ENCODE data around the gene RLN3. TPM values are rescaled to one million over a fixed set of nuclear protein-coding genes. Genes with fewer than 3 reads are reported as not detected.

RLN3 gene
- total RNA-seq, 1 donor from 2014 or later = not detected

DNA sequence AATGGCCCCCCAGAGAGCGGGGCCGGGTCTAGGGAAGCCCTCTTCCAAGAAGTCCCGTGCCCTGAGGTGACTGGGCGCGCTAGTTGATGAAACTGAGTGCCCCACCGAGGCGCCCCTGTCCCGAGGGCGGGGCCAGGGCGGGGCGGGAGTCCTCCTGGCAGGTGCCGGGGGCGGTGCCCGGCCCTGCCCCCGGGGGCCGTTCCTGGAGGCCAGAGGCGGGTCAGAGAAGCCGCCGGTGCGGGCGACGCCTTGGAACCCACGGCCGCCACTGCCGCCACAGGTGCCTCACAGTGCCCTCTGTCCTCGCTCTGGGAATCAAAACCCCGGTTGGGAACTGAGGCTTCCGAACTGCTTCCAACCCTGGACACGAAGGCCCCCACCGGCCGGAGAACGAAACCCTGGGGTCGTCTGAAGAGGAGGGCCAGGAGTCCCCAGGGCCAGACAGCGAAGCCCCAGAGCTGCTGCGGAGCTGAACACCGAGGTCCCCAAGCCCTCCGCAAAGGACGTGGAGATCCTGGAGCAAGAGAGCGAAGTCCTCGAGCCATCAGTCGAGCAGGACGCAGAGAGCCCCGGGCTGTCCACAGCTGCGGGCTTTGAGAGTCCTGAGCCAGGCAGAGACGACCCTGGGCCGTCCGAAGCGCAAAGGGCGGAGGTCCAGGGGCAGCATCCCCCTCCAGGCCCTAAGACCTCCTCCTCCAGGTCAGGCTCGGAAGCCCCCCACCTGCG is 44.8 kb downstream of the RLN3 start, which contains the start of gene MISP3:
Gene MISP3, plus strand, starts transcription at position 252 of the 726 bp plus-strand sequence. CDS start 524 bp downstream, outside the sequence.
- Mint-ChIP-seq H3K4me3 (peak within 1 kb of the TSS; percentile 88), H3K9me3 (no peaks in the 10 kb centered on the region), H3K27me3 (ENCODE audit: low read depth) (peaks cover 25% of the 10 kb centered on the region), H3K4me1 (peaks cover 14% of the 10 kb centered on the region), H3K27ac (ENCODE audit: unreplicated experiment) (no peak within 1 kb of the TSS), H3K36me3 (ENCODE audit: low read depth) (no peaks in the 10 kb centered on the region)
- DNase-seq (ENCODE audit: low read depth, low spot score) = no peak
- TF ChIP-seq, protein P1, sequence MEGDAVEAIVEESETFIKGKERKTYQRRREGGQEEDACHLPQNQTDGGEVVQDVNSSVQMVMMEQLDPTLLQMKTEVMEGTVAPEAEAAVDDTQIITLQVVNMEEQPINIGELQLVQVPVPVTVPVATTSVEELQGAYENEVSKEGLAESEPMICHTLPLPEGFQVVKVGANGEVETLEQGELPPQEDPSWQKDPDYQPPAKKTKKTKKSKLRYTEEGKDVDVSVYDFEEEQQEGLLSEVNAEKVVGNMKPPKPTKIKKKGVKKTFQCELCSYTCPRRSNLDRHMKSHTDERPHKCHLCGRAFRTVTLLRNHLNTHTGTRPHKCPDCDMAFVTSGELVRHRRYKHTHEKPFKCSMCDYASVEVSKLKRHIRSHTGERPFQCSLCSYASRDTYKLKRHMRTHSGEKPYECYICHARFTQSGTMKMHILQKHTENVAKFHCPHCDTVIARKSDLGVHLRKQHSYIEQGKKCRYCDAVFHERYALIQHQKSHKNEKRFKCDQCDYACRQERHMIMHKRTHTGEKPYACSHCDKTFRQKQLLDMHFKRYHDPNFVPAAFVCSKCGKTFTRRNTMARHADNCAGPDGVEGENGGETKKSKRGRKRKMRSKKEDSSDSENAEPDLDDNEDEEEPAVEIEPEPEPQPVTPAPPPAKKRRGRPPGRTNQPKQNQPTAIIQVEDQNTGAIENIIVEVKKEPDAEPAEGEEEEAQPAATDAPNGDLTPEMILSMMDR (conservative IDR thresholded peaks at IDR 0.05) = no peak

DNA sequence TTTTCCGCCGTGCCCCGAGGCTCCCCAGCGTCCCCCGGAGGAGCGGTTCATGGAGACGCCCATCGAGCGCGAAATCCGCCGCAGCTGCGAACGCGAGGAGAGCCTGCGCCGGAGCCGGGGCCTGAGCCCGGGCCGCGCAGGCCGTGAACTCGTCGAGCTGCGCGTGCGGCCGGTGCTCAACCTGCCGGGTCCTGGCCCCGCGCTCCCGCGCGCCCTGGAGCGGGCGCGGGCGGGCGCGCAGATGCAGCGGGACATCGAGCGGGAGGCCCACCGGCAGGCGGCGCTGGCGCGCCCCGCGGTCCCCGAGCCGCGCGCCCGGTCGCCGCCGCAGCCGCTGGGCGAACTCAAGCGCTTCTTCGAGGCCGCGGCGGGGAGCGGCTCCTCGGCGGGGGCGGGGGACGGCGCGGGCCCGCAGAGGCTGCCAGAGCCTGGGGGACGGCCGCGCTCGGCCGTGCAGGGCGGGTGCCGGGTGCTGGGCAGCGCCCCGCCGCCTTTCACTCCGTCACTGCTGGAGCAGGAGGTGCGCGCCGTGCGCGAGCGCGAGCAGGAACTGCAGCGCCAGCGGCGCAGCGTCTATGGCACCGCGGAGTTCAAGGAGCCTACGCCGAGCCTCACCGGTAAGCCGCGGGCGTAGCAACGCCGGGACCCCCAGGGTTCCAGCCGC is 45.4 kb downstream of the RLN3 start:
- TF ChIP-seq, protein P1 (conservative IDR thresholded peaks at IDR 0.05) = peak; percentile 66
- Mint-ChIP-seq H3K36me3 (ENCODE audit: low read depth) (no peaks in the 10 kb centered on the region), H3K27ac (ENCODE audit: unreplicated experiment) (no peak overlapping the region), H3K9me3 (no peaks in the 10 kb centered on the region), H3K4me1 (peaks cover 14% of the 10 kb centered on the region), H3K4me3 (peak overlapping the region; percentile 88), H3K27me3 (ENCODE audit: low read depth) (peaks cover 25% of the 10 kb centered on the region)
- DNase-seq (ENCODE audit: low read depth, low spot score) = peak; percentile 73

DNA sequence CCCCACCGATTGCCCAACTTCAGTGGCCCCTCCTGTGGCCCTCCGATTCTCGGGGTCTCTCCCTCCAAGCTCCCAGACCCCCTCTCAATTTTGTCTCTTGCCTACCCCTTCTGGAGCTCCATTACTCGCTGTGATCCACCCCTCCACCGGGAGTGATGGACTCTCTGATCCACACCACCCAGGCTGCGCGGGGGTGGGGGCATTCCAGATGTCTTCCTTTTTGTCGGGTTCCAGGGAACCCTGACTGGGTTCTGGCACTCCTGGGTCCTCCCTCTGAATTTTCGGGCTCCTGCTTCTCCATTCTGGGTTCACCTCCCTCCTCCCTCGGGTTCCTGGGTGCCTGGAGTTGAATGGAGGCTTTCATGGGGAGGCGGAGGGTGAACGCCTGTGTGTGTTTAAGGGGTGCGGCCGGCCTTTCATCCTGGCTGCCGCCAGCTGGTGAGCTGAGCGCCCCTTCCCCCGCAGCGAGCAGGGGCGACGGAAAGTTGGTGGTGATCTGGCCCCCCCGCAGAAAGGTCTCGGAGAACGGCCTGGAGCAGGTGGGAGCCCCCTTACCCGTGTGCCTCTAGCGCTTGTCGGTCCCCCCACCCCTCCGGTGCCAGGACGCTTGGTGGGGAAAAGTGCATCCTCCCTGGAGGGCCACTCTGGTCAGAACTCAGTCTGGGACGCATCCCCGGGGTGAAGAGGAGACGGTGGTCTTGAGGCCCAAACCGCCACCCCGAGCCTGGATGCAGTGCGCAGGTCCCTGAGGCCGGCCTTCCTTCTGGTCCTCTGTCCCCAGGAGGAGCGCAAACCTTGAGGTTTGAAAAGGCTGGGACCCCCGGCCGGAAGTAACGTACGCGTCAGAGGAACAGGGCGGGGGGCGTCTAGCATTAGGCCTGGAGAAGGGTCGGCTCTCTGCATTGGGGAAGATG is 46.2 kb downstream of the RLN3 start:
- H3K27ac Mint-ChIP-seq (ENCODE audit: unreplicated experiment) = no peak overlapping the region
- TF ChIP-seq, protein P1 (conservative IDR thresholded peaks at IDR 0.05) = no peak
- no peak for DNase-seq (ENCODE audit: low read depth, low spot score)
- no peaks in the 10 kb centered on the region for H3K9me3 Mint-ChIP-seq
- H3K4me1 Mint-ChIP-seq = peaks cover 14% of the 10 kb centered on the region
- peak overlapping the region; percentile 88 for H3K4me3 Mint-ChIP-seq
- peaks cover 25% of the 10 kb centered on the region for H3K27me3 Mint-ChIP-seq (ENCODE audit: low read depth)
- H3K36me3 Mint-ChIP-seq (ENCODE audit: low read depth) = no peaks in the 10 kb centered on the region

DNA sequence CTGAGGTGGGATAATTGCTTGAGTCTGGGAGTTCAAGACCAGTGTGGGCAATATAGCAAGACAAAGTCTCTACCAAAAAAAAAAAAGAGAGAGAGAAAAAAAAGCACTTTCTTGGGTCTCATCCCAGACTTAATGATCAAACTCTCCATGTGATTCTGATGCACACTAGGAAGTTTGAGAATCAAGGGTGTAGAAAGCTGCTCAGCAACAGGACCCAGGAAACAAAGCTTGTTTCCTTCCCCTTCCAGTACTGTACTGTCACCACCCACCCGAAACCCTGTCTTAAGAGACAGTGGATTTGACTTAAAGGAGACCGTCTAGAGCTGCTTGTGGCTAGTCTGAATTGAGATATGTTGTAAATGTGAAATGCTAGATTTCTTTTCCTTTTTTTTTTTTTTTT is 50.5 kb downstream of the RLN3 start:
- peak overlapping the region; percentile 44 for H3K4me3 Mint-ChIP-seq
- peaks cover 36% of the 10 kb centered on the region for H3K4me1 Mint-ChIP-seq
- no peak for DNase-seq (ENCODE audit: low read depth, low spot score)
- no peak overlapping the region for H3K27ac Mint-ChIP-seq (ENCODE audit: unreplicated experiment)
- no peaks in the 10 kb centered on the region for H3K36me3 Mint-ChIP-seq (ENCODE audit: low read depth)
- H3K27me3 Mint-ChIP-seq (ENCODE audit: low read depth) = peaks cover 23% of the 10 kb centered on the region
- TF ChIP-seq, protein P1 (conservative IDR thresholded peaks at IDR 0.05) = no peak
- H3K9me3 Mint-ChIP-seq = no peaks in the 10 kb centered on the region

Other genes with a start within 250 kb of the RLN3 start
- 19.3 and 19.9 TPM in 2 replicates for gene ZSWIM4, start 232.7 kb upstream of the RLN3 start, total RNA-seq
- 0.73 and 1.6 TPM in 2 replicates for gene NANOS3, start 151.0 kb upstream of the RLN3 start, total RNA-seq
- gene BRME1, start 122.0 kb upstream of the RLN3 start, total RNA-seq = 15.0 and 15.1 TPM in 2 replicates
- gene CC2D1A, start 121.9 kb upstream of the RLN3 start, total RNA-seq = 31.7 and 32.4 TPM in 2 replicates
- 0.14 and 0.42 TPM in 2 replicates for gene PODNL1, start 89.7 kb upstream of the RLN3 start, total RNA-seq
- gene DCAF15, start 75.6 kb upstream of the RLN3 start, total RNA-seq = 83.5 and 85.6 TPM in 2 replicates
- gene RFX1, start 21.8 kb upstream of the RLN3 start, total RNA-seq = 17.6 and 19.9 TPM in 2 replicates
- 4.8 and 5.0 TPM in 2 replicates for gene IL27RA, start 3.6 kb downstream of the RLN3 start, total RNA-seq
- gene PALM3, start 33.9 kb downstream of the RLN3 start, total RNA-seq = 5.2 and 5.7 TPM in 2 replicates
- 0.39 and 0.98 TPM in 2 replicates for gene MISP3, start 44.6 kb downstream of the RLN3 start, total RNA-seq
- gene C19orf67, start 57.6 kb downstream of the RLN3 start, total RNA-seq = not detected in 2 replicates
- 67.2 and 71.9 TPM in 2 replicates for gene SAMD1, start 62.6 kb downstream of the RLN3 start, total RNA-seq
- gene PRKACA, start 89.6 kb downstream of the RLN3 start, total RNA-seq = 103 TPM in 2 replicates
- gene ASF1B, start 108.4 kb downstream of the RLN3 start, total RNA-seq = 54.8 and 55.6 TPM in 2 replicates
- 34.6 and 38.5 TPM in 2 replicates for gene ADGRL1, start 178.0 kb downstream of the RLN3 start, total RNA-seq

Data from neural crest cell (in vitro differentiated cells).